ENCODE measurements around the gene IMPDH2. TPM values are rescaled to one million over a fixed set of nuclear protein-coding genes. Genes with fewer than 3 reads are reported as not detected.

IMPDH2 gene
- total and polyA plus RNA-seq, 2 of the 8 experiments (the other 6 are each of a cell fraction or from before 2014, with no cell fraction given) = 374 to 409 TPM

DNA sequence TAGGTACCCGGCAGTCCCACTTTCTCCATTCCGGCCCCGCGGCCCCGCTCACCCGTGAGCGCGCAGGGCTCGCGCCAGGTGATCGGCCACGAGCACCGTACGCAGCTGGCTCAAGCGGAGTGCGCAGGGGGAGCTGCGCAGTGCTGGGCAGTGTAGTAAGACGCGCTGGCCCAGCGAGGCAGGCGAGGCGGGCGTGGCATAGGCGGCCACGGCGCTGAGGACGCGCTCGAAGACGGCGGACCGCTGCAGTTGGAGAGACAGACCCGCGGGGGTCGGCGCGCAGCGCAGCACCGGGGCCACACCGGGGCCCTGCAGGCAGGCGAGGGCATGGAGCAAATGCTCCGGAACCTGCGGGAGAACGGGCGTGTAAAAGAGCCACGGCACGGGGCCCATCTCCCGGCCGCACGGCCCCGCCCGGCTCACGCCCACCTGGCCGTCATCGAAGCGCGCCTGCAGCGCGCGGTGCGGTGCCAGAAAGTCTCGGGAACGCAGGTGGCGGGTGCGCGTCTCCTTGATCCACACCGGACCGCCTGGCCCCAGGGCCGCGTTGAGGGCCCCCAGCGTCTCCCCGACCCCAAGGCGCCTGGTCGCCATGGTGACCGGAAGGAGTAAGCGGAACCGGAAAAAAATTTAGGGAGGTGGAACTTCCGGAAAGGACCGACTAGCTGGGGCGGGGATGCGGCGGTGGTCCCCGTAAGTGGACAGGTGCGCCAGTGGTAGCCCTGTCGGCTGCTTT lies 11.1 kb downstream of the IMPDH2 start, which contains the start of gene DALRD3 (continued):
- TF ChIP-seq, protein P1, sequence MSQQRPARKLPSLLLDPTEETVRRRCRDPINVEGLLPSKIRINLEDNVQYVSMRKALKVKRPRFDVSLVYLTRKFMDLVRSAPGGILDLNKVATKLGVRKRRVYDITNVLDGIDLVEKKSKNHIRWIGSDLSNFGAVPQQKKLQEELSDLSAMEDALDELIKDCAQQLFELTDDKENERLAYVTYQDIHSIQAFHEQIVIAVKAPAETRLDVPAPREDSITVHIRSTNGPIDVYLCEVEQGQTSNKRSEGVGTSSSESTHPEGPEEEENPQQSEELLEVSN (IDR thresholded peaks at IDR 0.05) = 0 out of 2 replicates have a peak, but pooled peaks have one; percentile 11
- TF ChIP-seq HDAC6 (IDR thresholded peaks at IDR 0.05; ENCODE audit: low read depth, low read length) (no peak), HDAC2 (IDR thresholded peaks at IDR 0.05; ENCODE audit: borderline replicate concordance in 1 of 2, low read depth in 2 of 2, low read length in 2 of 2) (peak; percentile 20 to 93; a peak in 1 of 4 replicates), POLR2A (IDR thresholded peaks at IDR 0.05; ENCODE audit: control extremely low read depth in 1 of 2, low read depth in 2 of 2, low read length in 2 of 2) (peak in 1 of 2 experiments; percentile 26; a peak in 1 of 3 replicates), CHD1 (IDR thresholded peaks at IDR 0.05; ENCODE audit: low read depth, low read length) (no peak), POU5F1 (IDR thresholded peaks at IDR 0.05; ENCODE audit: low read depth, low read length) (no peak), NANOG (IDR thresholded peaks at IDR 0.05; ENCODE audit: insufficient read depth, low read depth, low read length, poor library complexity, severe bottlenecking) (no peak), ASH2L (IDR thresholded peaks at IDR 0.05; ENCODE audit: low read length) (peak; percentile 42), GABPA (IDR thresholded peaks at IDR 0.05; ENCODE audit: borderline replicate concordance, insufficient read depth, low read length) (0 out of 2 replicates have a peak, but pooled peaks have one; percentile 79), CREB1 (IDR thresholded peaks at IDR 0.05) (peak; percentile 95), SP1 (IDR thresholded peaks at IDR 0.05; ENCODE audit: low read depth, low read length) (no peak), BACH1 (IDR thresholded peaks at IDR 0.05; ENCODE audit: low read length) (peak; percentile 10; the same call in 1 of the 2 replicates), KDM4A (IDR thresholded peaks at IDR 0.05; ENCODE audit: low read depth, low read length, severe bottlenecking) (peak; percentile 81), EP300 (IDR thresholded peaks at IDR 0.05; ENCODE audit: borderline replicate concordance in 1 of 2, low read depth in 2 of 2, low read length in 2 of 2) (no peak)
- TF ChIP-seq, protein P2, sequence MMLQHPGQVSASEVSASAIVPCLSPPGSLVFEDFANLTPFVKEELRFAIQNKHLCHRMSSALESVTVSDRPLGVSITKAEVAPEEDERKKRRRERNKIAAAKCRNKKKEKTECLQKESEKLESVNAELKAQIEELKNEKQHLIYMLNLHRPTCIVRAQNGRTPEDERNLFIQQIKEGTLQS (IDR thresholded peaks at IDR 0.05; ENCODE audit: insufficient read depth, low read depth, low read length) = no peak
- TF ChIP-seq, protein P3, sequence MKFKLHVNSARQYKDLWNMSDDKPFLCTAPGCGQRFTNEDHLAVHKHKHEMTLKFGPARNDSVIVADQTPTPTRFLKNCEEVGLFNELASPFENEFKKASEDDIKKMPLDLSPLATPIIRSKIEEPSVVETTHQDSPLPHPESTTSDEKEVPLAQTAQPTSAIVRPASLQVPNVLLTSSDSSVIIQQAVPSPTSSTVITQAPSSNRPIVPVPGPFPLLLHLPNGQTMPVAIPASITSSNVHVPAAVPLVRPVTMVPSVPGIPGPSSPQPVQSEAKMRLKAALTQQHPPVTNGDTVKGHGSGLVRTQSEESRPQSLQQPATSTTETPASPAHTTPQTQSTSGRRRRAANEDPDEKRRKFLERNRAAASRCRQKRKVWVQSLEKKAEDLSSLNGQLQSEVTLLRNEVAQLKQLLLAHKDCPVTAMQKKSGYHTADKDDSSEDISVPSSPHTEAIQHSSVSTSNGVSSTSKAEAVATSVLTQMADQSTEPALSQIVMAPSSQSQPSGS (IDR thresholded peaks at IDR 0.05; ENCODE audit: low read length) = peak; percentile 65; the same call in 1 of the 2 replicates
- TF ChIP-seq, protein P4, sequence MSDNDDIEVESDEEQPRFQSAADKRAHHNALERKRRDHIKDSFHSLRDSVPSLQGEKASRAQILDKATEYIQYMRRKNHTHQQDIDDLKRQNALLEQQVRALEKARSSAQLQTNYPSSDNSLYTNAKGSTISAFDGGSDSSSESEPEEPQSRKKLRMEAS (IDR thresholded peaks at IDR 0.05) = peak; percentile 34; the same call in 1 of the 2 replicates

All from H1 (cell line).